ENCODE data around the gene ATP8A1.

GRCh38 chr4:42471896-42472295 is 185.0 kb downstream of the ATP8A1 start:
- TF ChIP-seq CTCF (IDR thresholded peaks at IDR 0.05 in 8 of 11, conservative IDR thresholded peaks at IDR 0.05 in 3 of 11) (no peak), POLR2A (IDR thresholded peaks at IDR 0.05) (no peak)
